ENCODE results near the gene ATP5F1E.

DNA sequence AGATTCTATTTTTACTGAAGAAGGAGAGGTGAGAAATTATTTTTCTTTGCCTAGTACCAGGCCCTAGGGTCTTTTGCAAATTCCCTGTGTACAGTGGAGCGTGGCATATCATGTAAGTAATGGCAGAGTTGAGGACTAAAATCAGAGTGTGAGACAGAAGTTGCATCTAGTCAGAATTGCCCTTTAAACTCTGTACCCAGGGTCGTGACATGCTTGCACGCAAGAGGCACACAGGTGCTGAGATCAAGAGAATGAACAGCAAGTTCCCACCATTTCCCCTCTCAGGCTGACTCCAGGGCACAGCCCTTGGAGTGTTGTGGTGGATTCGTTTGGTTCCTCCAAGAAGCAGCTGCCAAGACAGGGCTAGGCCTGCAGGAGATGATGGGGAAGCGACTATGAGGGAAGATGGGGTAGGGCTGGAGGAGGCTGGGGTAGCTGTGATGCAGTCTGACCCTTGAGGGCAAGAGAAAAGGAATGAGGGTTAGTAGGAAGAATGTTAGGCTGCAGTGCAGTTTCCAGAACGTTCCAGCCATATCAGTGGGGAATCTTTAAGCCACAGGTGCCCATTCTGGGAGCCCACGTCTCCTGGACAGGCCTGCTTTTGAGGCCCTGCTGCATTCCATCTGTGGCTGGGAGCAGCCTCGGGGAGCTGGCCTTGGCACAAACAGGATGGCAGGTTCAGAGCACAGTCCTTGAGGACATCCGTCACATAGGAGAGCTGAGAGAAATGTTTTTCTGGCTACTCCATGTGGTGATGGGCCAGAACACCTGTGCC lies 44.2 kb downstream of the ATP5F1E start:
- TF ChIP-seq, protein P1, sequence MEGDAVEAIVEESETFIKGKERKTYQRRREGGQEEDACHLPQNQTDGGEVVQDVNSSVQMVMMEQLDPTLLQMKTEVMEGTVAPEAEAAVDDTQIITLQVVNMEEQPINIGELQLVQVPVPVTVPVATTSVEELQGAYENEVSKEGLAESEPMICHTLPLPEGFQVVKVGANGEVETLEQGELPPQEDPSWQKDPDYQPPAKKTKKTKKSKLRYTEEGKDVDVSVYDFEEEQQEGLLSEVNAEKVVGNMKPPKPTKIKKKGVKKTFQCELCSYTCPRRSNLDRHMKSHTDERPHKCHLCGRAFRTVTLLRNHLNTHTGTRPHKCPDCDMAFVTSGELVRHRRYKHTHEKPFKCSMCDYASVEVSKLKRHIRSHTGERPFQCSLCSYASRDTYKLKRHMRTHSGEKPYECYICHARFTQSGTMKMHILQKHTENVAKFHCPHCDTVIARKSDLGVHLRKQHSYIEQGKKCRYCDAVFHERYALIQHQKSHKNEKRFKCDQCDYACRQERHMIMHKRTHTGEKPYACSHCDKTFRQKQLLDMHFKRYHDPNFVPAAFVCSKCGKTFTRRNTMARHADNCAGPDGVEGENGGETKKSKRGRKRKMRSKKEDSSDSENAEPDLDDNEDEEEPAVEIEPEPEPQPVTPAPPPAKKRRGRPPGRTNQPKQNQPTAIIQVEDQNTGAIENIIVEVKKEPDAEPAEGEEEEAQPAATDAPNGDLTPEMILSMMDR (IDR thresholded peaks at IDR 0.05 in 2 of 3, conservative IDR thresholded peaks at IDR 0.05 in 1 of 3; ENCODE audit: control insufficient read depth in 2 of 3, extremely low read depth in 1 of 3, insufficient read depth in 1 of 3, low read depth in 3 of 3, low read length in 3 of 3), result no peak
- no peak for TF ChIP-seq EZH2 (IDR thresholded peaks at IDR 0.05; ENCODE audit: borderline replicate concordance, control insufficient read depth, low read depth, low read length)
- no peak for TF ChIP-seq CBX5 (IDR thresholded peaks at IDR 0.05; ENCODE audit: low read depth)
- TF ChIP-seq, protein P2, sequence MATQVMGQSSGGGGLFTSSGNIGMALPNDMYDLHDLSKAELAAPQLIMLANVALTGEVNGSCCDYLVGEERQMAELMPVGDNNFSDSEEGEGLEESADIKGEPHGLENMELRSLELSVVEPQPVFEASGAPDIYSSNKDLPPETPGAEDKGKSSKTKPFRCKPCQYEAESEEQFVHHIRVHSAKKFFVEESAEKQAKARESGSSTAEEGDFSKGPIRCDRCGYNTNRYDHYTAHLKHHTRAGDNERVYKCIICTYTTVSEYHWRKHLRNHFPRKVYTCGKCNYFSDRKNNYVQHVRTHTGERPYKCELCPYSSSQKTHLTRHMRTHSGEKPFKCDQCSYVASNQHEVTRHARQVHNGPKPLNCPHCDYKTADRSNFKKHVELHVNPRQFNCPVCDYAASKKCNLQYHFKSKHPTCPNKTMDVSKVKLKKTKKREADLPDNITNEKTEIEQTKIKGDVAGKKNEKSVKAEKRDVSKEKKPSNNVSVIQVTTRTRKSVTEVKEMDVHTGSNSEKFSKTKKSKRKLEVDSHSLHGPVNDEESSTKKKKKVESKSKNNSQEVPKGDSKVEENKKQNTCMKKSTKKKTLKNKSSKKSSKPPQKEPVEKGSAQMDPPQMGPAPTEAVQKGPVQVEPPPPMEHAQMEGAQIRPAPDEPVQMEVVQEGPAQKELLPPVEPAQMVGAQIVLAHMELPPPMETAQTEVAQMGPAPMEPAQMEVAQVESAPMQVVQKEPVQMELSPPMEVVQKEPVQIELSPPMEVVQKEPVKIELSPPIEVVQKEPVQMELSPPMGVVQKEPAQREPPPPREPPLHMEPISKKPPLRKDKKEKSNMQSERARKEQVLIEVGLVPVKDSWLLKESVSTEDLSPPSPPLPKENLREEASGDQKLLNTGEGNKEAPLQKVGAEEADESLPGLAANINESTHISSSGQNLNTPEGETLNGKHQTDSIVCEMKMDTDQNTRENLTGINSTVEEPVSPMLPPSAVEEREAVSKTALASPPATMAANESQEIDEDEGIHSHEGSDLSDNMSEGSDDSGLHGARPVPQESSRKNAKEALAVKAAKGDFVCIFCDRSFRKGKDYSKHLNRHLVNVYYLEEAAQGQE (IDR thresholded peaks at IDR 0.05; ENCODE audit: low read depth, low read length), result no peak

All from GM12878 (cell line).